ENCODE results near the gene CTNNA1.
"Not testable (repeated sequence)": the region's sequence is repeated elsewhere in the genome, so short reads cannot be mapped to it uniquely, and the experiment has no call there.

CTNNA1 gene

GRCh38 chr5:138711087-138711486 is 42.1 kb upstream of the CTNNA1 start:
- TF ChIP-seq CTCF (IDR thresholded peaks at IDR 0.05; ENCODE audit: insufficient read depth, missing control alignments), result no peak

GRCh38 chr5:138711811-138712210 is 41.4 kb upstream of the CTNNA1 start:
- FAIRE-seq, result no peak
- TF ChIP-seq CTCF (IDR thresholded peaks at IDR 0.05; ENCODE audit: insufficient read depth, missing control alignments), result no peak
- no peak for DNase-seq (ENCODE audit: insufficient read length, low spot score)

More at GRCh38 chr5:138711087-138711486, 42.1 kb upstream of the CTNNA1 start:
- DNase-seq (ENCODE audit: insufficient read length, low spot score) (no peak), FAIRE-seq (no peak)

GRCh38 chr5:138712324-138712723 is 40.9 kb upstream of the CTNNA1 start:
- no peak for FAIRE-seq

GRCh38 chr5:138712791-138713190 is 40.4 kb upstream of the CTNNA1 start:
- FAIRE-seq (no peak), DNase-seq (ENCODE audit: insufficient read length, low spot score) (no peak)
- no peak for TF ChIP-seq CTCF (IDR thresholded peaks at IDR 0.05; ENCODE audit: insufficient read depth, missing control alignments)

More at GRCh38 chr5:138712324-138712723, 40.9 kb upstream of the CTNNA1 start:
- DNase-seq (ENCODE audit: insufficient read length, low spot score), result no peak
- TF ChIP-seq CTCF (IDR thresholded peaks at IDR 0.05; ENCODE audit: insufficient read depth, missing control alignments), result no peak

GRCh38 chr5:138713247-138713646 is 40.0 kb upstream of the CTNNA1 start:
- DNase-seq (ENCODE audit: insufficient read length, low spot score), result no peak
- no peak for TF ChIP-seq CTCF (IDR thresholded peaks at IDR 0.05; ENCODE audit: insufficient read depth, missing control alignments)
- FAIRE-seq, result no peak

- no peak for TF ChIP-seq CTCF (IDR thresholded peaks at IDR 0.05; ENCODE audit: insufficient read depth, missing control alignments)
- no peak for FAIRE-seq
- DNase-seq (ENCODE audit: insufficient read length, low spot score), result no peak
Measured at GRCh38 chr5:138714694-138715093, 38.5 kb upstream of the CTNNA1 start.

GRCh38 chr5:138715931-138716432 is 37.2 kb upstream of the CTNNA1 start:
- not testable (repeated sequence) for FAIRE-seq; DNase-seq (ENCODE audit: insufficient read length, low spot score)

- FAIRE-seq, result no peak
- TF ChIP-seq CTCF (IDR thresholded peaks at IDR 0.05; ENCODE audit: insufficient read depth, missing control alignments), result no peak
- DNase-seq (ENCODE audit: insufficient read length, low spot score), result no peak
Measured at GRCh38 chr5:138716456-138716924, 36.7 kb upstream of the CTNNA1 start.

All from D721Med (cell line).